AG10803 (cell line): ENCODE data around the gene PSMG1.
"Not testable (repeated sequence)": the region's sequence is repeated elsewhere in the genome, so short reads cannot be mapped to it uniquely, and the experiment has no call there.

Experiments used
- DNase-seq: peaks from one replicate; pipeline ENCODE4 v3.0.0; 2010; ENCODE audit warnings: low read depth
- H3K4me3 ChIP-seq: 2 replicates; pipeline ENCODE4 v1.5.1; 2011; ENCODE audit warnings: mild to moderate bottlenecking, low read length, control low read depth
- CTCF ChIP-seq: conservative IDR thresholded peaks from 2 replicates; pipeline ENCODE4 v1.5.1; 2011; ENCODE audit warnings: mild to moderate bottlenecking, low read length, control low read depth, inconsistent platforms

PSMG1 gene

GRCh38 chr21:39173716-39174680, 9.3 kb downstream of the PSMG1 start:
- H3K4me3 ChIP-seq, result no peak overlapping the region
- no peak for DNase-seq
- no peak for TF ChIP-seq CTCF

- DNase-seq, result no peak
- no peak overlapping the region for H3K4me3 ChIP-seq
- no peak for TF ChIP-seq CTCF
Observed at GRCh38 chr21:39169906-39170305, 13.3 kb downstream of the PSMG1 start.

GRCh38 chr21:39168800-39169199, 14.5 kb downstream of the PSMG1 start:
- H3K4me3 ChIP-seq, result no peak overlapping the region
- no peak for TF ChIP-seq CTCF
- peak; percentile 15 for DNase-seq

- TF ChIP-seq CTCF, result no peak
- no peak overlapping the region for H3K4me3 ChIP-seq
- no peak for DNase-seq
Observed at GRCh38 chr21:39164523-39164922, 18.7 kb downstream of the PSMG1 start.

GRCh38 chr21:39161064-39161463, 22.2 kb downstream of the PSMG1 start:
- H3K4me3 ChIP-seq, result no peak overlapping the region
- DNase-seq, result no peak
- TF ChIP-seq CTCF, result no peak

GRCh38 chr21:39159342-39160063, 23.7 kb downstream of the PSMG1 start:
- TF ChIP-seq CTCF, result no peak
- DNase-seq, result no peak
- no peak overlapping the region for H3K4me3 ChIP-seq

- not testable (repeated sequence) for H3K4me3 ChIP-seq, DNase-seq
Observed at GRCh38 chr21:39157241-39157640, 26.0 kb downstream of the PSMG1 start.
